Stimulated activated CD8-positive, alpha-beta memory T cell treated with anti-CD3 and anti-CD28 coated beads, Interleukin-12 subunit alpha, Interleukin-12 subunit beta, amount 100 ng/mL, for 24 hours (primary cell): Measurements from ENCODE around the gene IGSF8.
"Not testable (repeated sequence)": the region's sequence is repeated elsewhere in the genome, so short reads cannot be mapped to it uniquely, and the experiment has no call there.

Experiments
- DNase-seq: peaks from one replicate; pipeline ENCODE4 v3.0.0-alpha.2; 2020; ENCODE audit errors: extremely low read depth

The IGSF8 gene

GRCh38 chr1:160064746-160065145 lies 33.7 kb downstream of the IGSF8 start:
- DNase-seq = no peak

- DNase-seq = no peak
These were observed 34.3 kb downstream of the IGSF8 start for GRCh38 chr1:160064164-160064563.

- no peak for DNase-seq
These were observed 35.2 kb downstream of the IGSF8 start for GRCh38 chr1:160063176-160063575.

DNA sequence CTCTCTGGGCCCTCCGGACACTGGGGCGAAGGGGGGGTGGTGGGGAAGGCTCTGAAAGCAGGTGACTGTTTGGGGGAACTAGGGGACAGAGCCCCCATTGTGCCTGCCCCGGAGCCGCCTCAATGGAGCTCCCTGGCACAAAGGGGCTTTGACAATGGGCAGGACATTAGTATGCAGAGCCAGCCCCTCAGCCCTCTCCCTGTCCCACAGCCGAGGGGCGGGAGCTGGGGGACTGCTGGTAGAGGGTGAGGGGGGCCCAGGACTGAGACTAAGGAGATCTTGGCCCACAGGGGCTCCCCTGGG lies 36.2 kb downstream of the IGSF8 start:
- no peak for DNase-seq

DNA sequence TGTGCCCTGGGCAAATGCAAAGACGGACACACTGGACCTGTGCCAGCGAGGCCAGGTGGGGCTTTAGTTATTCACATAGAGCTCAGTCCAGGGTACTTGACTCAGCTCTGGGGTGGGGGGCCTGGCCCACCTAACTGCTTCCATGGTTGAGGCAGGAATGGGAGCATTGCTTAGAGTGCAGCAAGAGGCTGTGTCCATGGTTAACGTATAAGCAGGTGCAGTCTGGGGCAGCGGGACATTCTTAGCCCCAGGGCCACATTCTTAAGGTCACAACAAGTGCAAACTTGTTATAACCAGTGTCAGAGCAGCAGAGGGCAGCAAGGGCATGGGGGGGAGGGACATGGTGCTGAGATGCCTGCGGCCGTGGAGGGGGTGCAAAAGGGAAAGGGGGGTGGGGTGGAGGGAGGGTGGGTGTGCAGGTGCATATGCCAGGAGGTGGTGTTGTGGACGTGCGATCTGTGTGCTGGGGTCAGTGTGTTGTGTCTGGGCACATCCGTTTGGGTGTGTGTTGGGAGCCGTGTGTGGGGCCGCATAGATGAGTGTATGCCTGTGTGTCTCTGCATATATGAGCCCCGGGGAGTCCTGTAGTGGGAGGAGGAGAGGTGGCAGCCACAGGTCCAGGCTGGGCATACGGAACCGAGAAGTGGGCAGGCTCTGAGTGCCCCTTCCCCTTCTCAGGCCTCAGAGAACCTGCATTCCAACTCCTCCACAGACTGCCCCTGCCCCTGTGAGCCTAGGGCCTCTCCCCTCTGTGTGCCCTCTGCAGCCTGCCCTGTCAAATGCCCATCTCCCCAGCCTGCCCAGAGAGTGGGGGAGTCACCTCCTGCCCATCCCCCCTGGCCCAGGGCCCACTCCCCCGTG lies 36.8 kb downstream of the IGSF8 start:
- DNase-seq = no peak

DNA sequence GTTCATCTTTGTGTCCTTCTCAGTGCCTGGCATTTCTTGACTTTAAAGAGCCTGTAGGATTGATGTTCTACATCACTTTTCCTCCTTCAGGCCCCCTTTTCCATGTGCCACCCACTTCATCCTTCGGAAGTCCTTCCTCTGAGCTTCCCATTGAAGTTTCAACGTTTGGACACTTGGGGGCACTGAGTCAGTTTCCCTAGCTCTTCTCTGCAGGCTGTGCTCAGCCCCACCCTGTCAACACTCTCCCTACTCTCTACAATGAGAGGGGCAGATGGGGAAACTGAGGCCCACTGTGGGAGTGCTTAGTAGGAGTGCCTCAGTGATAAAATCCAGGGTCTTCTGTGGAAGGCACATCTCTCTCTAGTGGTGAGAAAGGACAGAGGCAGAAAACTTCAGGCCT lies 40.3 kb downstream of the IGSF8 start:
- DNase-seq = no peak

DNA sequence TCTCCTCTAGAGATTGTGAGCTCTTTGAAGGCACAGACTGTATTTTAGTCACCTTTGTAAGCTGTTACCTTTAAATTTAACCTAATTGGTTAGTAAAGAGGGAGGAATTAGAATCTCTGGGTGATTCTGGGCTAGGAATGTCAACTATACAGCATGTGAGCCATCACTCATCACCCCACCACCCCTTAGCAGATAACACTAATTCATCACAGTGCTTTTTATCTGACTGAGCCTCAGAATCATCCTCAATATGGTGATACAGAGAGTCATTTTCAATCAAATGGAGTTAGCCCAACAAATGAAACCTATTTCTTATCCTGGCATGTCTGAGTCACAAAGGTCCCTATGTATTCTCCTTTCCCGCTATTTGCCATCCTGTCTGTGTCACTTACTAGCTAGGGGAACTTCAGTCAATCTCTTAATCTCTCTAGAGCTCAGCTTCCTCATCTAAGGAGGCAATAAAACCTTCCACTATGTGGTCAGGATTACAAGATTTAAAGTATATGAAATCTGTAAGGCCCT lies 41.7 kb downstream of the IGSF8 start:
- DNase-seq = no peak

- no peak for DNase-seq
These were observed 44.7 kb downstream of the IGSF8 start for GRCh38 chr1:160053548-160054365.

DNA sequence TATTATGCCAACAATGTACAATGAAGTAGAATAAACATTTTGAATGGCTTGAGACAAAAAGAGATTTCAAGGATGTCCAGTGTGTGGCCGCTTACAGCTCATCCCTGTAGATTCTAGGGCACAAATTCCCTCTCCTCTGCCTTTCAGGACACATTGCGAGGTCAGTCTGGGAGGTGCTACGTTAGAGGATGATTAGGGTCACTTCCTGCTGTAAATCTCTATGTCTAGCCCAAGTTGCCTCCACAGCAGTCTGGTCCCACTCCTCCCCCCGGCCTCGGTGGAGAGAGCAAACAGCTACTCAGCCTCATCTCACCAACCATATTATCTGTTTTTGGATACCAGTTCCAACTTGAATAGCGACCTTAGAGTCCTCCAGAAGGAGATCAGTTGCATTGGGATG lies 45.5 kb downstream of the IGSF8 start:
- no peak for DNase-seq

DNA sequence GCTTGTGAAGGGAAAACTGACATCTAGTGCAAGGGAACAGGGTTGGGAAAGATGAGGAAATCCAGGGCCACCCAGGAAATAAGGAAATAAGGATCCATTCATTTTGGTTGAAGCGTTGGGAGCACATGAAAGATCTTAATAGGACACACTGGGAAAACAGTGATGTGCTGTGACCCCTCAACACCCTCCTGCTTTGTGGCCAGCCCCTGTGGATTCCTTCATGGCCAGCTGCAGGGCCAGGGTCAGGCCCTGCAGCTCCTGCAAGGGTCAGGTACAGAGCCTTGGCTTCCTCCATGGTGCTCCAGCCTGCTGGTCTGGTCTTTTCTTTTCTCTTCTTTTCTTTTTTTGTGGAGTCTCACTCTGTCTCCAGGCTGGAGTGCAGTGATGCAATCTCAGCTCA lies 47.8 kb downstream of the IGSF8 start:
- DNase-seq = no peak

- not testable (repeated sequence) for DNase-seq
These were observed 48.2 kb downstream of the IGSF8 start for GRCh38 chr1:160050182-160050581.

GRCh38 chr1:160049101-160049500 lies 49.3 kb downstream of the IGSF8 start:
- DNase-seq = no peak

GRCh38 chr1:160048335-160048734 lies 50.1 kb downstream of the IGSF8 start:
- DNase-seq = no peak

- no peak for DNase-seq
These were observed 51.1 kb downstream of the IGSF8 start for GRCh38 chr1:160047111-160047991.

DNA sequence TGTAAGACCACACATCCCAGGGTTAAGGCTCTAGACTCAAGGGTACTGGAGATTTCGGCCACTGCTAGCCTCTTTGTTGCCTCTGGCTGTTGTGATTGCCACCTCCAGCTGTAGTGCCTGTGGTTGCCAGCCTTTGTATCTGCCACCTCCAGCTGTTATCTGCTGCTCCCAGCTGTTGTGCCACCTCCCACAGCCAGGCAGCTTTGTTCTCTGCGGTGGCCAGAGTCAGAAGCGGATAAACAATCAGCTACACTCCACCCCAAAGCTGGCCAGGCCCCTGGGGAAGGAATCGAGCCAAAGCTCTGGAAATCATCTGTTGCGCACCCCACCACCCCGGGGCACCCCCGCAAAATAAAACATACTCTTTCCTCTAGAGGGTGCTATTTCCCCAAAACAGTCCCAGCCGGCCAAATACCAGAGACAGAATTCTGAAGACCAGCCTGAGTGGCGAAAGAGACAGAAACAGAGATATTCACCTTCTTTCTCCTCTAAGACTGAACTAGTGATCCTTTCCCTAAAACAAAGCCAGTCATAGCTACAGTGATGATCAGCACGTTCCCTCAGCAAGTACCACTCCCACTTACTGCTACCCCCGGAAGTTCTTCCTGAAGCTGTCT lies 51.8 kb downstream of the IGSF8 start:
- DNase-seq = no peak

- DNase-seq = no peak
These were observed 52.8 kb downstream of the IGSF8 start for GRCh38 chr1:160045653-160046052.

GRCh38 chr1:160043543-160043942 lies 54.9 kb downstream of the IGSF8 start:
- DNase-seq = no peak
